GM12891 (cell line): ENCODE data around the gene CMSS1.

Experiments
- PAX5 ChIP-seq: IDR thresholded peaks from 2 replicates; pipeline ENCODE4 v1.6.1; 2011; ENCODE audit warnings: low read length, moderate library complexity, mild to moderate bottlenecking; ENCODE audit not compliant: insufficient read depth, severe bottlenecking
- POLR2A ChIP-seq: IDR thresholded peaks from 2 replicates; pipeline ENCODE4 v1.6.1; 2011; ENCODE audit warnings: low read depth, low read length, control low read depth
- POLR2AphosphoS5 ChIP-seq: IDR thresholded peaks from 2 replicates; pipeline ENCODE4 v1.6.1; 2011; ENCODE audit warnings: low read depth, low read length, control low read depth
- POU2F2 ChIP-seq: IDR thresholded peaks from 2 replicates; pipeline ENCODE4 v1.6.1; 2011; ENCODE audit warnings: low read depth, mild to moderate bottlenecking, control low read depth, low read length, moderate library complexity
- SPI1 ChIP-seq: IDR thresholded peaks from 2 replicates; pipeline ENCODE4 v1.6.1; 2011; ENCODE audit warnings: low read depth, low read length, control low read depth
- TAF1 ChIP-seq: IDR thresholded peaks from 2 replicates; pipeline ENCODE4 v1.6.1; 2011; ENCODE audit warnings: low read depth, low read length, control low read depth

DNA sequence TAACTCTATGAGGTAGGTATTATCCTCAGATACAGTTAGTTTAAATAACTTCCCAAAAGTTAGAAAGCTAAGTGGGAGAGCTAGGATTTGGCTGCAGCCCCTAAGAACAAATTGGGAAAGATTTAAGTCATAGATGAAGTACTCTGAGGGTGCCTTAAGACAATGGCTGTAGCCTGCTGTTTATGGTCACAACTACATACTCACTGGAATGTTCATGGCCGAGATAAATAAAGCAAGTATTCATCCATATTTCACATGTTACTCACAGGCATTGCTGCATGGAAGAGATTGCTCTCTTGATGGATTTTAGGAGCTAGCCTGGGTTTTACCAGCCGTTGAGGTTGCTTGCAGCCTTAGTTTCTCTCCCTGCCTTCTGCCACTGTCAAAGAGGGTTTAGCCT, 145.0 kb downstream of the CMSS1 start:
- no peak for TF ChIP-seq POLR2AphosphoS5
- TF ChIP-seq POLR2A: no peak
- TF ChIP-seq POU2F2: no peak
- no peak for TF ChIP-seq TAF1
- TF ChIP-seq PAX5: no peak
- no peak for TF ChIP-seq SPI1
